GM21737 (cell line): ENCODE data around the gene C3orf33.

Source experiments
- ATAC-seq: cut with Tn5 transposase; IDR thresholded peaks from one replicate; pipeline ENCODE4 v1.9.1; 2021; ENCODE audit warnings: mild to moderate bottlenecking, moderate library complexity; ENCODE audit not compliant: unreplicated experiment

Gene C3orf33

DNA sequence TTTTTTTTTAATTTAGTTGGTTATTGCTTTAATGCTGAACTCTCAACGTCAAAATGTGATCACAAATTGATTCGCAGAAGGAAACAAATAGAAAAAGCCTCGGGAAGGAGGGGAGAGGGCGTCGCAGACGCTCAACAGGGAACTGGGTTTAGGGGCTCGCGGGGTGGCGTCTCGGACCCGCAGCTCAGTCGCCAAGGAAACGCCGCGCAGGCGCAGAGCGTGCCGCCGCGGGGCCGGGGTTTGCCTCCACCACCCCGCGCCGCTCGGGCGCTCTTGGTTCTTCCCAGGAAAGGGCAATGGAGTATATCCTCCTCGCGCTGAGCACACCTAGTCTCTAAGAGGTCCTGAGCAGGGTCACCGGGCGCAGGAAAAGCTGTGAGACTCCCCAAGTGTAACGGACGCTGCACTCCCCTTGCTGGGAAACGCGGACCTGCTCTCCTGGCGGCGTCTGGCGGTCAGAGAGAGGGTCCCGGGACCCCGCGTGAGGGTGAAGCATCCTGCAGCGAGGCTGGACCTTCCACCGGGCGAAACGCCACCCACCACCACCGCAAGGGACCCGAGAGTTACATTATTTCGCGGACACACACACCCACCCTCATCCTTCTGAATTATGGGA lies 62.0 kb downstream of the C3orf33 start:
- ATAC-seq: peak; percentile 47

DNA sequence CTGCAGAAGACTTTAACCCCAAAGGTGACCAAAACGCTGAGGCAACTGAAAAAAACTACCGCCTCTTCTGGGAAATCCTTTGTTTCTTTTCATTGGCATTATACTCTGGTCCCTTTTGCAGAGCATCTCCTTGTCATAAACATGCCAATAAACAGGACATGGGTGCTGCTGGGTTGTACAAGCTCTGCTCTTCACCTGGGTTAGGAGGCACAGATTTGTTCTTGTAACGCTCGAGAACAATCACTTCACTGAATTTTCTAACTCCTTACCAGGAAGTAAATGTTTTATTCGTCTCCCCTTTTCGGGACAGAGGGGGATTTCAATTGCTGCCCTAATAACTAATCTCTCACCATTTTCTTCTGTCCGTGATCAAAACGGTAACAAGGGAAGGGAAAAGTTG lies 62.5 kb downstream of the C3orf33 start:
- ATAC-seq: no peak

DNA sequence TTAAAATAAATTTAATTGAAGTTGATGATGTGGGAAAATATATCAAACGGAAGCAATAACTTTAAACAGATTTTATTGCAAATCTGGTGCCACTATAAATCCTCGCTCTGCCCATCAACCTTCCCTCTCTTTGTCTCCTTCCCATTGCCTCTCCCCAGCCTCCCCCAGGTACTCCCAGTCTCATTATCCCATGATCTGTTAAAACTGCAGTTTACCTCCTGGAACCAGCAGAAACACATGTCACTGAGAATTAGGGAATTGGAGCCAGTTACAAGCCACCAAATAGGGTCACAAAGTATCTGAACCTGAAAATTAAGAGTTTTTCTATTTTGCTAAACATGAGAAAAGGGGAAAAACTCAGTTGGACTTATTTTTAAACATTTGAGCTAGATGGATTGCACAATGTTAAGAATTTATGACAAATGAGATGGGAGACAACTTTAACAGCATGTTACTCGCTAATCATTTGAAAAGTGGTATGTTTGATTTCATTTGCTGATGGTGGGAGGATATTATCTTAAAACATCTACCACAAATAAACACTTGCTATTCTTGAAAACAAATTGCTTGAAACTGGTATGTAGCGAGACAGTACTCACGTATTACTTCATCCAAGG lies 63.6 kb downstream of the C3orf33 start:
- ATAC-seq: no peak

DNA sequence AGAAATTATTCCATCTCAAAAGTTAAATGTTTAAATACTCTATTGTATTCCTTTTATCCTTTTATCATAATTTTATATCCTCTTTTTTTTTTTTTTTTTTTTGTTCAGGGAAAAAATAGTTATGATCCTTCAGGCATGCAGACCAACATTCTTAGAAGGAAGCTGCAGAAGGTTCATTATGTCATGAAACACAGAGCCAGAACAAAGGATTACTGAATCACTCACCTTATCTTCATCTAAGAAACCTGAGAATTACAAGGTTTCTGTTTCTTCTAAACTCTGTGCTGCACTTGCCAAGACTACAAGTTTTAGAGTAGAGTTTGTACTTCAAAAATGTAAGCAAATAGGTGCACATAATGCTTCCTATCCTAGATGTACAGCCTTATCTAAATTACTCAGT lies 64.5 kb downstream of the C3orf33 start:
- ATAC-seq: no peak

DNA sequence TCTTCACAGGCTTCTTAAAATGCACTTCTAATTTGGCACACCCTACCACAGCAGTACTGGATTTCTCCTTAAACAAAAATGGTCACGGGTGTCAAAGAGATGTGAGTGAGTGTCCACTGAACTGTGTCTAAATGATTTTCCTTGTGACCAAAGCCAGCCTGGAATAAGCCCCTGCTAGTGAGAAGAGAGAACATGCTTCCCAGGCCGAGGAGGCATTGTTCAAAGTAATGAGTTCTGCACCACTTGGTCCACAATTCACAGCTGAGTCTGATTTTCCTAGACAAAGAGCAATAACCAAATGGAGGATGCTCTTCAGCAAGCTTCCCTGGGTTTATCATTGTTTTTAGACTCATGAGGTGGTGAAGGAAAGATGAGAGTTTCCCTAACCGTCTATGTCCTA lies 65.0 kb downstream of the C3orf33 start:
- no peak for ATAC-seq

DNA sequence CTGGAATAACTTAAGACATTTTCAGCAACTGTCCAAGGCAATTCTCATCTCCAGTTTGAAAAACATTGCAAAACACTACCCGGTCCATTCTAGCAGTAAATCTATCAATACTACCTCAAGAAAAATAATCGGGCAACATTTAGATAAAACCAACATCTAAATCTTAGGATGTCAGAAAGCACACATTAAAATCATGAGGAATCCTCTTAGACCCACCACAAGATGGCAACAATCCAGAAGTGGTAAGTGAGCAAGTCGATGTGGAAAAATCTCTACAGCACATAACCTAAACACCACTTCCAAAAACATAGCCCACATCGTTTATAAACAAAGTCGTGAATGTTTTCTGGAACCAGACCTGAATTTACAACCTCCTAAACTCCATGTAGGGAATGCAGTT lies 66.9 kb downstream of the C3orf33 start:
- ATAC-seq: no peak

DNA sequence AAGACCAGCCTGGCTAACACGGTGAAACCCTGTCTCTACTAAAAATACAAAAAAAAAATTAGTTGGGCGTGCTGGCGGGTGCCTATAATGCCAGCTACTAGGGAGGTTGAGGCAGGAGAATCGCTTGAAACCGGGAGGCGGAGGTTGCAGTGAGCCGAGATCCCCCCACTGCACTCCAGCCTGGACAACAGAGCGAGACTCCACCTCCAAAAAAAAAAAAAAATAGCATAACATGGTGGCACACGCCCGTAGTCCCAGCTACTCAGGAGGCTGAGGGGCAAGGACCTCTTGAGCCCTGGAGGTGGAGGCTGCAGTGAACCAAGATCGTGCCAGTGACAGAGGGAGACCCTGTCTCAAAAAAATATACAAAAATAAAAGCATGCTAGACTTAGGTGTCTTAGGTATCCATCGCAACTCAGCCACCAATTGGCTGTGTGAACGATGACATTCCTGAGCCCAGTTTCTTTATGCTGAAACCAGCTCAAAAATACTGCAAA lies 67.5 kb downstream of the C3orf33 start:
- no peak for ATAC-seq

DNA sequence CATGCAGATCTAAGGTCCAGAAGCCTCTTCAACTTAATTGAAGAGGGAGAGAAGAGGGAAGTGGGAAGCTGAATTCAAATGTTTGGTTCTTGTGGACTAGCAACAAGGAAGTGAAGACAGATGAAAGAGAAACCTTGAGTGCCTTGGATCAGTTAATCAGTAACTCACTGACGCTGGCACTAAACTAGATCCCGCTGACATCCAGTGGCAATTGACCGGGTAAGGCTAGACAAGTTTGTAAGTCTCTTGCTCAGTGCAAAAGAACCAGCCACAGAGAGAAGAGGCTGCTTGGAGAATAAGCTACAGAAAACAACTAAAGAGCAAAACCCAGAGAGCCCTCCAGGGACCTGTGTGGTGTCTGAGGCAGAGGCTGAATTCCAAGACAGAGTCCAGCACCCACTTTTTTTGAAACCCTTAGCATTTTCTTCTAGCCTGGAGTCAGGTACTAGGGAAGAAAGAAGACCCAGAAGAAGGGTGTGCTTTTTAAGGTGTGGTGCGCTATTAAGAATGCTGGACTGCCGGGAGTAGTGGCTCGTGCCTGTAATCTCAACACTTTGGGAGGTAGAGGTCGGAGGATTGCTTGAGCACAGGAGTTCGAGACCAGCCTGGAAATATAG lies 68.1 kb downstream of the C3orf33 start:
- ATAC-seq: peak; percentile 96

DNA sequence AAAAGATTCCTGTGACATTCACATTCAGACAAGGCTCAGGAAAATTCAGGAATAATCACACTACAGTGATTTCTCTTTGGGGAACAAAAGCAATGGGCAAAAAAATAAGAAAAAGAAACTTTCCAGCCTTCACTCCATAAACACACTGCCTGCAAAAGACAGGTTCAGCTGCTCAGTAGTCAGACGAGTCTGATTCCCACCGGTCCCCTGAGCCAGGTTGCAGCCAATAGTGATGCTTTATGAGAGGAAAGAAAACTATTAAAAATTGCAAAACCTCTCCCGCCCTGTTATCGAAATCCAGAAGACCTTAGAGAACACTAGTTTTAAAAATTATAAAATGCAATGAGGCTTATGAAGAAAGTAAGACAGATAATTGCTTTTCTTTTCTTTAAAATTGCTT lies 69.7 kb downstream of the C3orf33 start:
- ATAC-seq: no peak

DNA sequence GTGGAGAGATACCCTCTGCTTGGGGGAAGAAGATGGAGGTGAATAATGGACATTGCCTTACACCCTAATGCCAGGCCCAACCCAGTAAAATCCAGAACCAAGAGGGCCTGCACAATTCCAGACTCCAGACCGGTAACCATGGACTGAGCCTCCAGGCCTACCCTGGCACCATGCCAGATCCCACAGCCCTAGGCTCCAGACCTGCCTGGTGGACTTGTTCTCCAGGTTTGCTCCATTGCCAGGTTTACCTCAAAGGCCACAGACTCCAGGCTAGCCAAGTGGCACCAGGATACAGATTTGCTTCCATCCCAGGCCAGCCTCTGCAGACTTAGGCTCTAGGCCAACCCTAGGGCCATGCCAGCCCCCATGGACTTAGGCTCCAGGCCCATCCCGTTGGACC lies 75.2 kb downstream of the C3orf33 start:
- no peak for ATAC-seq

DNA sequence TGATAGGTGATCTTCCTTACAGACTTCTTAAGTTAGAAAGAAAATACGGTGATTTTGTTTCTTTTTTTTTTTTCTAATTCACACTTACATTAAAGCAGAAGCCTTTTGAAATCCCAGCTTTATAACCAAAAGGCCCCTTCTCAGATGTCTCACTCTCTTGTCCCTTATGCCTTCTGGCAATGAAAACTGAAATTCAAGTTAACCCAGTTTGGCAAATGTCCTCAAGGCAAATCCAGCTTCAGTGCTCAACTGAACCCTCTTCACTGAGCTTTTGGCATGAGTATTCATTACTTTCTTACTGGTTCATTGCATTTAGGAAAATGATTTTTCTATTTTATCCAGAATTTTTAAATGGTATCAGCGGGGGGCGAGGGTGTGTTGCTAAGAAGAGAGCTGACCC lies 78.2 kb downstream of the C3orf33 start:
- no peak for ATAC-seq

DNA sequence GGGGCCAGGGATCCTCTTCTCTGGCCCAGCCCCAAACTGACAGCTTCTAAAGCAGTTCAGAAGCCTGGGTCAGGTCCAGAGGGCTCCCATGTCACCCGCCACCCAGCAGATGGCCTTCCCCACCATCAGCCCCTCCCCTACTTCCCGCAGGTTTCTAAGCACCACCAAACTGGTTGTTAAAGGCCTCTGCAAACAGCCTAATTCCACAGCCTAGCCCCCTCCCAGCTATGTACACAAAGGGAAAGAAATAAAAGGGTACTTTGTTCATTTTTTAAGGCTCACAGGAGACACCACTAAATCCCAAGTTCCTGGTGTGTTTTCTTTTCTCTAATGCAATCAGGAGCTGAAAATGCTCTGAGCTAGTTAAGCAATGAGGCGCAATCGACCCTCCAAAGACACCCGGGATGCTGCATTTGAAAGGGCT lies 91.8 kb downstream of the C3orf33 start:
- ATAC-seq: no peak
